ENCODE data around the gene BTBD2.

The BTBD2 gene

DNA sequence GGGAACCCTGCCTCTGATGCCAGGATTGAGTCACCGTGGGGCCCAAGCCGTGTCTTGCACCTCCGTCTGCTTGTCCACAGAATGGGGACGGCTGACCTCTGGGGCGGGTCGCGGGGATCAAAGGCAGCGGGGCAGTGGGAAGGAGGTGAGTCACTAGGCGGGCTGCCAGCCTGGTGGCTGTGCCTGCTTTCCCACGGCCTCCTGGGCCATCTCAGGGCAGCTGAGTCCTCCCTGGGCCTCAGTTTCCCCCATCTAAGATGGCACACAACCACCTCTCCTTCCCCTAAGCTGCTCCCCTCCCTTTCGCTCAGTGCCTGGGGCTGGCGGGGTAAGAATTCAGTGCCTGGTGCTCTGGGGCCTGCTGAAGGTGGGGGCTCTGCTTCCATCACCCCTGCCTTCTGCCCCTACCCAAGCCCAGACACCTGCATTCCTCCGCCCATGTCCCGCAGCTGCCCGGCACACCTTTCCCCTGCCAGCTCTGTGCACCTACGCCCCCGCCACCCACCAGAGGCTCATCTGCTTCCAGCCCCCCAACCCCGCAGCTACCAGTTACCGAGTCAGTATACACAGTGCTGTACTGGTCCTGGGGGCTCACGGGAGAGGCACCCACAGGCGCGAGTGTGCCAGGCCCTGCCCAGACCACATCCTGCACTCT lies 32.1 kb upstream of the BTBD2 start:
- H3K4me3 ChIP-seq (replicated peaks; ENCODE audit: low read depth, low read length), result no peak overlapping the region
- DNase-seq (ENCODE audit: extremely low read depth, low read depth), result no peak
- no peak for TF ChIP-seq CTCF (IDR thresholded peaks at IDR 0.05; ENCODE audit: low read depth, low read length, missing control alignments)

DNA sequence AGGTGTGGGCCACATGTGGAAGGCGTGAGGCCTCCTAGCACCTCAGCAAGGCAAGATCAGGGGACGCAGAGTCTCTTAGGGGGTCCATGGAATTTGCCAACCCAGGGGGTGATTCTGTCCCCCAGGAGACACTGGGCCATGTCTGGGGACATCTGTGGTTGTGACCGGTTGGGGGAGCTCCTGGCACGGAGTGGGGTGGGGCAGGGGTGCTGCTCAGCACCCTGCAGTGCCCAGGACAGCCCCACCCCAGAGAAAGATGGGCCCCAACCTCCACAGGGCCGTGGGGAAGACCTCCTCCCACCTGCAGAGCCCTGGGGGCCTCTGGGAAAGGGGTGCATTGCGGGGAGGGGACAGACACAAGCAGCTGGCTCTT lies 31.5 kb upstream of the BTBD2 start:
- DNase-seq (ENCODE audit: extremely low read depth, low read depth), result no peak
- TF ChIP-seq CTCF (IDR thresholded peaks at IDR 0.05; ENCODE audit: low read depth, low read length, missing control alignments), result no peak
- no peak overlapping the region for H3K4me3 ChIP-seq (replicated peaks; ENCODE audit: low read depth, low read length)

DNA sequence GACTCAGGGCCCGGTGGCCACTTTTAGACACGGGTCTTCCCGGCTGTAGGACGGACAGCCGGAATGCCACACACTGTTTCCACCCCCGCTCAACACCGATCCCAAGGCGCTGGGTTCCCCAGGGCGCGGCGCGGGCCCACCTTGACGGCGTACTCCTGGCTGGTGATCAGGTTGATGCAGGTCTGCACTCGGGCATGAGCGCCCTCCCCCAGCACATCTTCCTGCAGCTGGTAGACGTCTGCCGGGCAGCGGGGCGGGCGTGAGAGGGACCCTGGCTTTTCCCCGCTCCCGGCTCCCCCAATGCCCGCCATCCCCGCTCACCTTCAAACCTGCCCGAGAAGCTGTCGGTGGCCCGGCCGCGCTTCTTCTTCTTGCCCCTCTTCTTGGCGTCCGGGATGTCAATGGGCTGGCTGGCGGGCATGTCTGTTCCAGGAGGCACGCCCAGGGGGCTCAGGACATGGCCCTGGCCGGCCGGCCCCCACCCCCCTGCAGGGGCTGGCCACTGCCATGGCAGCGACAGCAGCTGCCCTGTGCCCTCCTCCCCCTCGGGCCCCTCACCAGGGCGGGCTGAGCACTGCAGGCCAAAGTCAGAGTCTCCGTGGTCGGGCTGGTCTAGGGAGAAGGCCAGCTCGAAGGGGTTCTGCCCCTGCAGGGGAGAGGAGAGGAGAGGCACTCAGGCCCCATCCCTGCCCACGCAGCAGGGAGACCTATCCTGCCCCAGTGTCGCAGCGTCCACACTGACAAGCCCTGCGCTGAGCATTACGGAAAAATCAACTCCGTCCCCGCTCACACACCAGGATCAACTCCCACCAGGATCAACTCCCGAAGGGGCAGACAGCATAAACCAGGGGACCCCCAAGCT lies 30.8 kb upstream of the BTBD2 start:
- no peak overlapping the region for H3K4me3 ChIP-seq (replicated peaks; ENCODE audit: low read depth, low read length)
- no peak for DNase-seq (ENCODE audit: extremely low read depth, low read depth)

GRCh38 chr19:2045501-2046045 lies 30.1 kb upstream of the BTBD2 start:
- H3K4me3 ChIP-seq (replicated peaks; ENCODE audit: low read depth, low read length), result no peak overlapping the region
- TF ChIP-seq CTCF (IDR thresholded peaks at IDR 0.05; ENCODE audit: low read depth, low read length, missing control alignments), result no peak
- no peak for DNase-seq (ENCODE audit: extremely low read depth, low read depth)

More for the DNA sequence above, 30.8 kb upstream of the BTBD2 start:
- TF ChIP-seq CTCF (IDR thresholded peaks at IDR 0.05; ENCODE audit: low read depth, low read length, missing control alignments), result no peak

GRCh38 chr19:2044709-2045500 lies 29.4 kb upstream of the BTBD2 start:
- TF ChIP-seq CTCF (IDR thresholded peaks at IDR 0.05; ENCODE audit: low read depth, low read length, missing control alignments), result no peak
- no peak for DNase-seq (ENCODE audit: extremely low read depth, low read depth)
- no peak overlapping the region for H3K4me3 ChIP-seq (replicated peaks; ENCODE audit: low read depth, low read length)

GRCh38 chr19:2043961-2044708 lies 28.6 kb upstream of the BTBD2 start:
- no peak overlapping the region for H3K4me3 ChIP-seq (replicated peaks; ENCODE audit: low read depth, low read length)

More at GRCh38 chr19:2043961-2044708, 28.6 kb upstream of the BTBD2 start:
- no peak for DNase-seq (ENCODE audit: extremely low read depth, low read depth)
- no peak for TF ChIP-seq CTCF (IDR thresholded peaks at IDR 0.05; ENCODE audit: low read depth, low read length, missing control alignments)

Data from HFF-Myc (cell line).